ENCODE measurements around the gene CAV1.

CAV1 gene

GRCh38 chr7:116509982-116510579 is 14.8 kb upstream of the CAV1 start:
- Histone ChIP-seq H3K27ac (peak overlapping the region in 1 of 2 donors; percentile 57), H3K4me3 (no peak overlapping the region), H3K4me1 (peaks cover 0 to 49% (median 8%) of the 10 kb centered on the region in 4 donors), H3K36me3 (peaks cover 5 to 31% (median 24%) of the 10 kb centered on the region in 3 donors), H3K9me3 (no peaks in the 10 kb centered on the region), H3K27me3 (no peaks in the 10 kb centered on the region)
- intact Hi-C loops (cut with DNase I; ENCODE audit: low total_unique reads), result no loop called here
- no peak for DNase-seq
- no peak for TF ChIP-seq CTCF (IDR thresholded peaks at IDR 0.05)

- TF ChIP-seq CTCF (IDR thresholded peaks at IDR 0.05), result no peak
- no peak for DNase-seq
- Histone ChIP-seq H3K36me3 (peaks cover 5 to 26% (median 17%) of the 10 kb centered on the region in 3 donors), H3K27ac (peak overlapping the region in 1 of 2 donors; percentile 57), H3K9me3 (no peaks in the 10 kb centered on the region), H3K4me3 (no peak overlapping the region), H3K4me1 (peaks cover 0 to 46% (median 6%) of the 10 kb centered on the region in 4 donors), H3K27me3 (no peaks in the 10 kb centered on the region)
- intact Hi-C loops (cut with DNase I; ENCODE audit: low total_unique reads), result no loop called here
Observed at GRCh38 chr7:116510795-116511194, 14.0 kb upstream of the CAV1 start.

GRCh38 chr7:116511552-116512519 is 13.0 kb upstream of the CAV1 start:
- Histone ChIP-seq H3K9me3 (no peaks in the 10 kb centered on the region), H3K27ac (peak overlapping the region; percentile 48 to 57), H3K4me3 (peak overlapping the region; percentile 35 to 37), H3K36me3 (peaks cover 5 to 16% (median 7%) of the 10 kb centered on the region in 3 donors), H3K4me1 (peaks cover 0 to 36% (median 5%) of the 10 kb centered on the region in 4 donors), H3K27me3 (no peaks in the 10 kb centered on the region)
- no peak for TF ChIP-seq CTCF (IDR thresholded peaks at IDR 0.05)
- intact Hi-C loops (cut with DNase I; ENCODE audit: low total_unique reads), result no loop called here
- no peak for DNase-seq

GRCh38 chr7:116512520-116513188 is 12.2 kb upstream of the CAV1 start:
- DNase-seq, result no peak
- peak overlapping the region; percentile 48 to 57 for H3K27ac ChIP-seq
- H3K9me3 ChIP-seq, result no peaks in the 10 kb centered on the region
- no peak for TF ChIP-seq CTCF (IDR thresholded peaks at IDR 0.05)
- intact Hi-C loops (cut with DNase I; ENCODE audit: low total_unique reads), result no loop called here
- peak overlapping the region; percentile 35 to 37 for H3K4me3 ChIP-seq
- H3K27me3 ChIP-seq, result no peaks in the 10 kb centered on the region
- H3K36me3 ChIP-seq, result peaks cover 0 to 8% (median 0%) of the 10 kb centered on the region in 3 donors
- peaks cover 0 to 28% (median 5%) of the 10 kb centered on the region in 4 donors for H3K4me1 ChIP-seq

- no peak for TF ChIP-seq CTCF (IDR thresholded peaks at IDR 0.05)
- no peak for DNase-seq
- H3K9me3 ChIP-seq, result no peaks in the 10 kb centered on the region
- intact Hi-C loops (cut with DNase I; ENCODE audit: low total_unique reads), result no loop called here
- no peak overlapping the region for H3K27ac ChIP-seq
- H3K36me3 ChIP-seq, result no peaks in the 10 kb centered on the region
- peaks cover 0 to 17% (median 3%) of the 10 kb centered on the region in 4 donors for H3K4me1 ChIP-seq
- H3K27me3 ChIP-seq, result no peaks in the 10 kb centered on the region
- no peak overlapping the region for H3K4me3 ChIP-seq
Observed at GRCh38 chr7:116515584-116515983, 9.3 kb upstream of the CAV1 start.
